ENCODE measurements around the gene ARRB2.
"Not testable (repeated sequence)": the region's sequence is repeated elsewhere in the genome, so short reads cannot be mapped to it uniquely, and the experiment has no call there.

ARRB2 gene

GRCh38 chr17:4696437-4696805 lies 14.0 kb upstream of the ARRB2 start:
- H3K23ac ChIP-seq (ENCODE audit: low read length) = no peak overlapping the region
- no peak overlapping the region for H2BK5ac ChIP-seq (ENCODE audit: low read depth, low read length, poor library complexity)
- no peak overlapping the region for H3K18ac ChIP-seq (ENCODE audit: low read length)
- H3K14ac ChIP-seq (ENCODE audit: low read length) = no peak overlapping the region
- no peak overlapping the region for H2AK5ac ChIP-seq (ENCODE audit: low read length)
- no peaks in the 10 kb centered on the region for H3K27me3 ChIP-seq (ENCODE audit: insufficient read depth, low read length)
- H3K4me1 ChIP-seq (ENCODE audit: control insufficient read depth in 1 of 2, insufficient read depth in 2 of 2, low read length in 2 of 2) = no peaks in the 10 kb centered on the region
- H3K4ac ChIP-seq (ENCODE audit: low read depth, low read length) = no peak overlapping the region
- H3K36me3 ChIP-seq (ENCODE audit: control insufficient read depth in 1 of 2, insufficient read depth in 2 of 2, low read length in 2 of 2) = peaks cover 0 to 5% of the 10 kb centered on the region in 2 experiments
- no peak overlapping the region for H3K9ac ChIP-seq (ENCODE audit: low read length)
- H4K8ac ChIP-seq (ENCODE audit: low read depth, low read length) = no peak overlapping the region
- H3K4me3 ChIP-seq (ENCODE audit: low read depth, low read length) = no peak overlapping the region
- H3K79me2 ChIP-seq (ENCODE audit: control insufficient read depth, insufficient read depth, low read length, poor library complexity) = no peaks in the 10 kb centered on the region
- H3K79me1 ChIP-seq (ENCODE audit: low read length) = no peaks in the 10 kb centered on the region
- H3K4me2 ChIP-seq (ENCODE audit: low read length) = no peak overlapping the region
- no peak overlapping the region for H4K91ac ChIP-seq (ENCODE audit: low read depth, low read length)
- DNase-seq = no peak
- no peak overlapping the region for H4K12ac ChIP-seq (ENCODE audit: low read depth, low read length)
- no peak overlapping the region for H2AFZ ChIP-seq (ENCODE audit: insufficient read depth, low read length, poor library complexity)
- no peak overlapping the region for H3K27ac ChIP-seq (ENCODE audit: low read depth, low read length)
- WGBS (ENCODE audit: extremely low coverage, insufficient coverage, insufficient read length) = no CpG with 5 or more reads among the region's 6 CpGs
- H3K9me3 ChIP-seq (ENCODE audit: insufficient read depth, low read depth, low read length) = no peaks in the 10 kb centered on the region
- H2BK120ac ChIP-seq (ENCODE audit: insufficient read depth, low read length, poor library complexity) = no peak overlapping the region
- no peak overlapping the region for H2BK12ac ChIP-seq (ENCODE audit: low read length)

GRCh38 chr17:4699401-4700056 lies 10.9 kb upstream of the ARRB2 start:
- no CpG with 5 or more reads among the region's 13 CpGs for WGBS (ENCODE audit: extremely low coverage, insufficient coverage, insufficient read length)
- H2BK120ac ChIP-seq (ENCODE audit: insufficient read depth, low read length, poor library complexity); H3K4me2 ChIP-seq (ENCODE audit: low read length); H2BK12ac ChIP-seq (ENCODE audit: low read length); H3K23ac ChIP-seq (ENCODE audit: low read length); H4K12ac ChIP-seq (ENCODE audit: low read depth, low read length); H4K8ac ChIP-seq (ENCODE audit: low read depth, low read length); H4K91ac ChIP-seq (ENCODE audit: low read depth, low read length); H2BK5ac ChIP-seq (ENCODE audit: low read depth, low read length, poor library complexity); H3K27me3 ChIP-seq (ENCODE audit: insufficient read depth, low read length); H3K9me3 ChIP-seq (ENCODE audit: insufficient read depth, low read depth, low read length); H3K27ac ChIP-seq (ENCODE audit: low read depth, low read length); H3K4me3 ChIP-seq (ENCODE audit: low read depth, low read length); H3K36me3 ChIP-seq (ENCODE audit: control insufficient read depth in 1 of 2, insufficient read depth in 2 of 2, low read length in 2 of 2); H3K4ac ChIP-seq (ENCODE audit: low read depth, low read length); H3K79me2 ChIP-seq (ENCODE audit: control insufficient read depth, insufficient read depth, low read length, poor library complexity); H3K18ac ChIP-seq (ENCODE audit: low read length); H3K4me1 ChIP-seq (ENCODE audit: control insufficient read depth in 1 of 2, insufficient read depth in 2 of 2, low read length in 2 of 2); H2AFZ ChIP-seq (ENCODE audit: insufficient read depth, low read length, poor library complexity); DNase-seq; H2AK5ac ChIP-seq (ENCODE audit: low read length); H3K9ac ChIP-seq (ENCODE audit: low read length); H3K79me1 ChIP-seq (ENCODE audit: low read length); H3K14ac ChIP-seq (ENCODE audit: low read length): not testable (repeated sequence)

GRCh38 chr17:4701116-4701515 lies 9.3 kb upstream of the ARRB2 start:
- no peak overlapping the region for H4K8ac ChIP-seq (ENCODE audit: low read depth, low read length)
- H3K79me2 ChIP-seq (ENCODE audit: control insufficient read depth, insufficient read depth, low read length, poor library complexity) = peaks cover 6% of the 10 kb centered on the region
- H2AFZ ChIP-seq (ENCODE audit: insufficient read depth, low read length, poor library complexity) = no peak overlapping the region
- no peak overlapping the region for H2BK5ac ChIP-seq (ENCODE audit: low read depth, low read length, poor library complexity)
- H2AK5ac ChIP-seq (ENCODE audit: low read length) = no peak overlapping the region
- WGBS (ENCODE audit: extremely low coverage, insufficient coverage, insufficient read length) = no CpG with 5 or more reads among the region's 1 CpG
- H3K9me3 ChIP-seq (ENCODE audit: insufficient read depth, low read depth, low read length) = no peaks in the 10 kb centered on the region
- no peak overlapping the region for H3K18ac ChIP-seq (ENCODE audit: low read length)
- H4K12ac ChIP-seq (ENCODE audit: low read depth, low read length) = no peak overlapping the region
- H3K14ac ChIP-seq (ENCODE audit: low read length) = no peak overlapping the region
- no peaks in the 10 kb centered on the region for H3K36me3 ChIP-seq (ENCODE audit: control insufficient read depth in 1 of 2, insufficient read depth in 2 of 2, low read length in 2 of 2)
- H4K91ac ChIP-seq (ENCODE audit: low read depth, low read length) = no peak overlapping the region
- H3K4me2 ChIP-seq (ENCODE audit: low read length) = no peak overlapping the region
- no peak for DNase-seq
- no peak overlapping the region for H3K27ac ChIP-seq (ENCODE audit: low read depth, low read length)
- H2BK120ac ChIP-seq (ENCODE audit: insufficient read depth, low read length, poor library complexity) = no peak overlapping the region
- H3K9ac ChIP-seq (ENCODE audit: low read length) = no peak overlapping the region
- peak overlapping the region; percentile 18 for H3K4ac ChIP-seq (ENCODE audit: low read depth, low read length)
- no peak overlapping the region for H2BK12ac ChIP-seq (ENCODE audit: low read length)
- peaks cover 4% of the 10 kb centered on the region for H3K79me1 ChIP-seq (ENCODE audit: low read length)
- no peak overlapping the region for H3K4me3 ChIP-seq (ENCODE audit: low read depth, low read length)
- peaks cover 4 to 8% of the 10 kb centered on the region in 2 experiments for H3K4me1 ChIP-seq (ENCODE audit: control insufficient read depth in 1 of 2, insufficient read depth in 2 of 2, low read length in 2 of 2)
- no peak overlapping the region for H3K23ac ChIP-seq (ENCODE audit: low read length)
- no peaks in the 10 kb centered on the region for H3K27me3 ChIP-seq (ENCODE audit: insufficient read depth, low read length)

- no peak overlapping the region for H4K91ac ChIP-seq (ENCODE audit: low read depth, low read length)
- no CpG with 5 or more reads among the region's 15 CpGs for WGBS (ENCODE audit: extremely low coverage, insufficient coverage, insufficient read length)
These were observed 7.1 kb upstream of the ARRB2 start for GRCh38 chr17:4703330-4703691.

More at GRCh38 chr17:4703330-4703691, 7.1 kb upstream of the ARRB2 start:
- Histone ChIP-seq H3K4ac (ENCODE audit: low read depth, low read length) (peak overlapping the region; percentile 66), H2BK5ac (ENCODE audit: low read depth, low read length, poor library complexity) (no peak overlapping the region), H3K4me1 (ENCODE audit: control insufficient read depth in 1 of 2, insufficient read depth in 2 of 2, low read length in 2 of 2) (peaks cover 4 to 8% of the 10 kb centered on the region in 2 experiments), H2AFZ (ENCODE audit: insufficient read depth, low read length, poor library complexity) (peak overlapping the region; percentile 21), H3K14ac (ENCODE audit: low read length) (no peak overlapping the region), H2BK120ac (ENCODE audit: insufficient read depth, low read length, poor library complexity) (no peak overlapping the region), H3K27me3 (ENCODE audit: insufficient read depth, low read length) (no peaks in the 10 kb centered on the region), H4K8ac (ENCODE audit: low read depth, low read length) (peak overlapping the region; percentile 80), H3K9me3 (ENCODE audit: insufficient read depth, low read depth, low read length) (peaks cover 2% of the 10 kb centered on the region), H3K79me1 (ENCODE audit: low read length) (peaks cover 4% of the 10 kb centered on the region), H3K9ac (ENCODE audit: low read length) (peak overlapping the region; percentile 88), H3K79me2 (ENCODE audit: control insufficient read depth, insufficient read depth, low read length, poor library complexity) (peaks cover 6% of the 10 kb centered on the region), H3K18ac (ENCODE audit: low read length) (no peak overlapping the region), H3K23ac (ENCODE audit: low read length) (no peak overlapping the region), H4K12ac (ENCODE audit: low read depth, low read length) (no peak overlapping the region), H3K36me3 (ENCODE audit: control insufficient read depth in 1 of 2, insufficient read depth in 2 of 2, low read length in 2 of 2) (no peaks in the 10 kb centered on the region), H2AK5ac (ENCODE audit: low read length) (no peak overlapping the region), H3K27ac (ENCODE audit: low read depth, low read length) (no peak overlapping the region), H2BK12ac (ENCODE audit: low read length) (no peak overlapping the region), H3K4me2 (ENCODE audit: low read length) (peak overlapping the region; percentile 65), H3K4me3 (ENCODE audit: low read depth, low read length) (peak overlapping the region; percentile 90)
- DNase-seq = no peak
